Loucy (cell line): ENCODE measurements around the gene INF2.

Experiments
- H2AFZ ChIP-seq: fragments of 200-600 bp; sonication (generic); 2 replicates; pipeline ENCODE4 v1.6.0; 2016; ENCODE audit warnings: antibody characterized with exemption, mild to moderate bottlenecking, low read length, moderate library complexity
- H3F3A ChIP-seq: fragments of 200-600 bp; 2 replicates; pipeline ENCODE4 v1.6.0; 2016; ENCODE audit warnings: antibody characterized with exemption, low read depth, mild to moderate bottlenecking
- H3K27me3 ChIP-seq: fragments of 200-600 bp; sonication (generic); 2 replicates; pipeline ENCODE4 v1.6.1; 2014; ENCODE audit warnings: low read length, mild to moderate bottlenecking; ENCODE audit not compliant: insufficient read depth, poor library complexity, severe bottlenecking
- H3K36me3 ChIP-seq: fragments of 200-600 bp; sonication (generic); 2 replicates; pipeline ENCODE4 v1.6.1; 2016; ENCODE audit warnings: low read length; ENCODE audit not compliant: insufficient read depth
- H3K4me1 ChIP-seq: fragments of 200-600 bp; sonication (generic); 2 replicates; pipeline ENCODE4 v1.5.1; 2014; ENCODE audit warnings: low read length, mild to moderate bottlenecking; ENCODE audit not compliant: insufficient read depth, poor library complexity, severe bottlenecking
- H3K4me2 ChIP-seq: fragments of 200-600 bp; sonication (generic); 2 replicates; pipeline ENCODE4 v1.6.0; 2014; ENCODE audit warnings: antibody characterized with exemption, low read length, low read depth, mild to moderate bottlenecking; ENCODE audit not compliant: poor library complexity, severe bottlenecking
- H3K4me3 ChIP-seq: fragments of 200-600 bp; sonication (generic); 2 replicates; pipeline ENCODE4 v1.5.1; 2014; ENCODE audit warnings: low read length, mild to moderate bottlenecking, mixed read lengths; ENCODE audit not compliant: poor library complexity, severe bottlenecking
- H3K79me2 ChIP-seq: fragments of 200-600 bp; sonication (generic); 2 replicates; pipeline ENCODE4 v1.6.1; 2014; ENCODE audit warnings: low read length; ENCODE audit not compliant: insufficient read depth
- H3K9ac ChIP-seq: fragments of 200-600 bp; sonication (generic); 2 replicates; pipeline ENCODE4 v1.6.0; 2014; ENCODE audit warnings: mild to moderate bottlenecking, low read depth, low read length, moderate library complexity; ENCODE audit not compliant: poor library complexity, severe bottlenecking
- H3K9me2 ChIP-seq: fragments of 200-600 bp; sonication (generic); replicated peaks from 2 replicates; pipeline ENCODE4 v1.6.1; 2016; ENCODE audit warnings: low read depth, low read length, mixed read lengths
- H3K9me3 ChIP-seq: fragments of 200-600 bp; sonication (generic); 2 replicates; pipeline ENCODE4 v1.6.1; 2014; ENCODE audit warnings: mild to moderate bottlenecking, antibody characterized with exemption, low read length, low read depth; ENCODE audit not compliant: insufficient read depth
- H4K20me1 ChIP-seq: fragments of 200-600 bp; sonication (generic); 2 replicates; pipeline ENCODE4 v1.6.0; 2014; ENCODE audit warnings: antibody characterized with exemption, low read length, mild to moderate bottlenecking; ENCODE audit not compliant: insufficient read depth, poor library complexity, severe bottlenecking
- CTCF ChIP-seq: fragments of 200-600 bp; sonication (generic); conservative IDR thresholded peaks from 2 replicates; pipeline ENCODE4 v1.5.1; 2014; ENCODE audit warnings: mild to moderate bottlenecking, antibody characterized with exemption, low read length
- EZH2phosphoT487 ChIP-seq: fragments of 200-600 bp; IDR thresholded peaks from 2 replicates; pipeline ENCODE4 v1.6.1; 2018; ENCODE audit warnings: antibody characterized with exemption, mild to moderate bottlenecking, moderate library complexity, borderline replicate concordance

Gene INF2

DNA sequence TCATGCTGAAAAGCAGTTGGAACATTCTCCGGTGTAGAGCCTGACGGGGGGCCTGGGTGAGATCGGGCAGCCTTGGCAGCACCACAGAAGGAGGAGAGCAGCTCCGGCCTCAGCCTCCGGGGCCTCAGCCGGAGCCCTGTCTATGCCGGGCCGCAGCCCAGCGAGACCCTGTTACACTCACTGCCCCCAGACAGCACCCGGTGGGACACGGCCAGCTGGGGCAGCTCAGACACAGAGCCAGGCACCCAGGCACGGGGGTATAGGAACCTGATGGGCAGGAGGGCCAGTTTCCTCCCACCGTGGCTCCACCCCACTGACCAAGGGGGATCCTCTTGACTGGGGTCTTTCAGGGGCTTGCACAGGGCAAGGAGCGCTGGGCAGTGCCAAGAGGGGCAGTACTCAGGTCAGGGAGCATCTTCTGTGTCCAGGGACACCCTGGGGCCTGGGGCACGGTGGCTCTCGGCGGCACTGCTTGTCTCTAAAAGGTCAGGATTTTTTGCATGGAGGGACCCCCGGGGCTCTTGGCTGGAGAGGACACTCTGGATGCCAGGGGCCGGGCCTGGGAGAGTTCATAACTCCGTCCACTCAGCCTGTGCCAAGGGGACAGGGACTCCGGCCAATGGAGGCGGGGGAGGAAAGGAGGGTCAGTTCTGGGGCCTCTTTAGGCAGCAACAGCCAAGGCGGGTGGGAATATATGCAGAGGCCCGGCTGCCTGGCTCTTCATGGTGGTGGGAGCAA, 9.4 kb downstream of the INF2 start:
- Histone ChIP-seq H4K20me1 (peaks cover 6% of the 10 kb centered on the region), H3K4me3 (no peak overlapping the region), H3K79me2 (peaks cover 39% of the 10 kb centered on the region), H3K9ac (no peak overlapping the region), H3K9me3 (no peaks in the 10 kb centered on the region), H3F3A (no peaks in the 10 kb centered on the region), H2AFZ (no peak overlapping the region), H3K9me2 (no peaks in the 10 kb centered on the region), H3K4me1 (peaks cover 23% of the 10 kb centered on the region), H3K36me3 (peaks cover 21% of the 10 kb centered on the region; the same call in 1 of the 2 replicates), H3K27me3 (no peaks in the 10 kb centered on the region), H3K4me2 (no peak overlapping the region)
- TF ChIP-seq CTCF (no peak), EZH2phosphoT487 (no peak)

DNA sequence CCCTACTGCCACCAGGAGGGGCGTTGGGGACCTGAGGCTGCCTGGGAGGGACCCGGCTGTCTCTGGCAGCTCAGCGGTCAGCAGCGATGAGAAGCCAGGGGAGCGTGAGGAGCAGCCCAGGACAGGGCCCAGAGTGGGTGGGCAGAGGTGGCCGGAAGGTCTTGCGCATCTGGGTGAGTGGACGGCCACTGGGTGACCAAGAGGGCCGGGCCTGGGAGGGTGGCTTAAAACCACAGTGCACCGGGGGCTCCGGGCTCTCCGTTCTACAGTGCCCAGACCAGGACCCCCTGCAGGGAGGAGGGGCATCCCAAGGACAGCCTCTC, 10.0 kb downstream of the INF2 start:
- H2AFZ ChIP-seq: no peak overlapping the region
- H3F3A ChIP-seq: no peaks in the 10 kb centered on the region
- H4K20me1 ChIP-seq: peaks cover 6% of the 10 kb centered on the region
- no peaks in the 10 kb centered on the region for H3K9me3 ChIP-seq
- H3K4me3 ChIP-seq: no peak overlapping the region
- TF ChIP-seq CTCF (no peak), EZH2phosphoT487 (no peak)
- no peak overlapping the region for H3K4me2 ChIP-seq
- no peaks in the 10 kb centered on the region for H3K27me3 ChIP-seq
- H3K9ac ChIP-seq: no peak overlapping the region
- H3K79me2 ChIP-seq: peaks cover 33% of the 10 kb centered on the region
- peaks cover 18% of the 10 kb centered on the region for H3K4me1 ChIP-seq
- no peaks in the 10 kb centered on the region for H3K9me2 ChIP-seq
- peaks cover 26% of the 10 kb centered on the region; the same call in 1 of the 2 replicates for H3K36me3 ChIP-seq

DNA sequence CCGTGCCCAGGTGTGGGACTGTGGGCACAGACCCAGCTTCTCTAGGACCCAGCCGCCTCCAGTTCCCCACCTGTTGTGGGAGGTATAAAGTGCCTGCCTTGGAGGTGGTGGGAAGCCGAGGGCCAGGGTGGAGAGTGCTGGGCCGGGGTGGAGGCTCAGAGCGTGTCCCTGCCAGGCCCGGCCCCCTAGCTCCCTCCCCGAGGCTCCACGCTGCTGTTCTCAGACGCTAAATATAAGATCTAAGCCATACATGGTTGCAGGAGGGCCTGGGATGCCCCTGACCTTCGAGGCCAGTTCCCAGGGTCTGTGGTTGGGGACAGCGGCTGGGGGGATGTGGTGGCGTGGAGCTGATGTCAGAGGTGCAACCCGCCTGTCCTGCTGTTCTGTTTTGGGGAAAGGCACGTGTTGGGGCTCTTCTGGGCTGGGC, 10.8 kb downstream of the INF2 start:
- Histone ChIP-seq H3K4me1 (peaks cover 9% of the 10 kb centered on the region), H3K9me2 (no peaks in the 10 kb centered on the region), H2AFZ (no peak overlapping the region), H3K36me3 (peaks cover 32% of the 10 kb centered on the region), H3K9ac (no peak overlapping the region), H3K4me2 (no peak overlapping the region), H3K79me2 (peaks cover 25% of the 10 kb centered on the region; the same call in 1 of the 2 replicates), H3K4me3 (no peak overlapping the region), H4K20me1 (no peaks in the 10 kb centered on the region), H3K9me3 (no peaks in the 10 kb centered on the region), H3K27me3 (no peaks in the 10 kb centered on the region), H3F3A (no peaks in the 10 kb centered on the region)
- no peak for TF ChIP-seq EZH2phosphoT487
- TF ChIP-seq CTCF: no peak
